ENCODE measurements around the gene CCDC120. TPM values are rescaled to one million over a fixed set of nuclear protein-coding genes. Genes with fewer than 3 reads are reported as not detected.

Gene CCDC120
- total and polyA plus RNA-seq, 8 donors: 2.3 to 25.4 (median 5.3) TPM

DNA sequence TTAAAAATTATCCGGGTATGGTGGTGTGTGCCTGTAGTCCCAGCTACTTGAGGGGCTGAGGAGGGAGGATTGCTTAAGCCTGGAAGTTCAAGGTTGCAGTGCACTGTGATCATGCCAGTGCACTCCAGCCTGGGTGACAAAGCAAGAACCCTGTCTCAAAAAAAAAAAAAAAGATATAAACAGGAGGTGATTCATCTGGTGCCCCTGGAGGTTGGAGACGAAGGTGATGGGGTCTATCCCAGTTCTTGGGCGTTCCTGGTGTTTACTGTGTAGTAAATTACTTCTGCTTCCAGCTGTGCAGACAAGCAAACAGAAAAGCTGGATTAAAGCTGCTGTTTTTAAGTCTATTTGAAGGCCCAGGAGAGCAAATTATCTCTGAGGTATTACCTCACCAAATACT lies 44.8 kb downstream of the CCDC120 start:
- no peak overlapping the region for H3K27ac ChIP-seq
- TF ChIP-seq EP300 (IDR thresholded peaks at IDR 0.05): no peak
- TF ChIP-seq POLR2A (IDR thresholded peaks at IDR 0.05): no peak
- TF ChIP-seq, protein P1, sequence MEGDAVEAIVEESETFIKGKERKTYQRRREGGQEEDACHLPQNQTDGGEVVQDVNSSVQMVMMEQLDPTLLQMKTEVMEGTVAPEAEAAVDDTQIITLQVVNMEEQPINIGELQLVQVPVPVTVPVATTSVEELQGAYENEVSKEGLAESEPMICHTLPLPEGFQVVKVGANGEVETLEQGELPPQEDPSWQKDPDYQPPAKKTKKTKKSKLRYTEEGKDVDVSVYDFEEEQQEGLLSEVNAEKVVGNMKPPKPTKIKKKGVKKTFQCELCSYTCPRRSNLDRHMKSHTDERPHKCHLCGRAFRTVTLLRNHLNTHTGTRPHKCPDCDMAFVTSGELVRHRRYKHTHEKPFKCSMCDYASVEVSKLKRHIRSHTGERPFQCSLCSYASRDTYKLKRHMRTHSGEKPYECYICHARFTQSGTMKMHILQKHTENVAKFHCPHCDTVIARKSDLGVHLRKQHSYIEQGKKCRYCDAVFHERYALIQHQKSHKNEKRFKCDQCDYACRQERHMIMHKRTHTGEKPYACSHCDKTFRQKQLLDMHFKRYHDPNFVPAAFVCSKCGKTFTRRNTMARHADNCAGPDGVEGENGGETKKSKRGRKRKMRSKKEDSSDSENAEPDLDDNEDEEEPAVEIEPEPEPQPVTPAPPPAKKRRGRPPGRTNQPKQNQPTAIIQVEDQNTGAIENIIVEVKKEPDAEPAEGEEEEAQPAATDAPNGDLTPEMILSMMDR (IDR thresholded peaks at IDR 0.05): no peak
- no peak for TF ChIP-seq POLR2AphosphoS5 (IDR thresholded peaks at IDR 0.05)
- DNase-seq: no peak
- no peak overlapping the region for H3K4me3 ChIP-seq
- no peaks in the 10 kb centered on the region for H3K9me3 ChIP-seq
- peaks cover 0 to 7% (median 0%) of the 10 kb centered on the region in 4 donors for H3K36me3 ChIP-seq
- H3K27me3 ChIP-seq: no peaks in the 10 kb centered on the region
- intact Hi-C loops (cut with DNase I; ENCODE audit: low total_unique reads): no loop called here
- 46 to 73% (median 67%) methylated on average over 3 of the region's 3 CpGs for WGBS, 5 donors
- H3K4me1 ChIP-seq: peaks cover 0 to 8% (median 0%) of the 10 kb centered on the region in 4 donors

DNA sequence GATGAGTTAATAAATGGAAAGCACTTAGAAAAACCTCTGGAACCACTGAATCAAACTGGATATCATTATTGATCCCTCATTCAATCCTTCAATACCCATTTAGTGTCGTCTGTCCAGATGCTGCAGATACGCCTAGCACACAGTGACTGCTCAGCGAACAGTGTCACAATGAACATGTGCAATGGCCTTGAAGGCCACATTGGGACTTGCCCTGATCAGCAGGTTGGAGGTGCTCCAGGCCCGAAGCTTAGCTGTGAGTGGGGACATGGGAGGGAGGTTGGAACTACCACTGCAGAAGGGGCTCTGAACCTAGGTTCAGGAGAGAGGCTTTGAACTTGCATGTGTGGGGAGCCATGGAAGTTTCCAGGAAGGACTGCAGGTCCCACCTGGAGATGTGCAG lies 47.5 kb downstream of the CCDC120 start:
- DNase-seq: no peak
- H3K9me3 ChIP-seq: no peaks in the 10 kb centered on the region
- 88 to 100% (median 93%) methylated on average over 4 of the region's 4 CpGs for WGBS, 5 donors
- H3K4me3 ChIP-seq: no peak overlapping the region
- no peaks in the 10 kb centered on the region for H3K27me3 ChIP-seq
- H3K36me3 ChIP-seq: peaks cover 0 to 16% (median 12%) of the 10 kb centered on the region in 4 donors
- no peak overlapping the region for H3K27ac ChIP-seq
- intact Hi-C loops (cut with DNase I; ENCODE audit: low total_unique reads): no loop called here
- no peak for TF ChIP-seq EP300 (IDR thresholded peaks at IDR 0.05)
- TF ChIP-seq POLR2A (IDR thresholded peaks at IDR 0.05): no peak
- TF ChIP-seq POLR2AphosphoS5 (IDR thresholded peaks at IDR 0.05): no peak
- TF ChIP-seq, protein P1 (IDR thresholded peaks at IDR 0.05): no peak
- H3K4me1 ChIP-seq: peaks cover 0 to 5% (median 0%) of the 10 kb centered on the region in 4 donors

GRCh38 chrX:49106930-49107329 lies 48.1 kb downstream of the CCDC120 start:
- Histone ChIP-seq H3K36me3 (peaks cover 0 to 21% (median 16%) of the 10 kb centered on the region in 4 donors), H3K4me3 (no peak overlapping the region), H3K27me3 (no peaks in the 10 kb centered on the region), H3K27ac (no peak overlapping the region), H3K9me3 (no peaks in the 10 kb centered on the region), H3K4me1 (no peaks in the 10 kb centered on the region)
- TF ChIP-seq, protein P1 (IDR thresholded peaks at IDR 0.05): peak in 3 of 7 experiments; percentile 10 to 29 (median 18)
- TF ChIP-seq POLR2AphosphoS5 (IDR thresholded peaks at IDR 0.05) (no peak), EP300 (IDR thresholded peaks at IDR 0.05) (no peak)
- DNase-seq: peak; percentile 29 to 60
- WGBS, 5 donors: 32 to 60% (median 41%) methylated on average over 4 to 7 of the region's 7 CpGs
- intact Hi-C loops (cut with DNase I; ENCODE audit: low total_unique reads): no loop called here

DNA sequence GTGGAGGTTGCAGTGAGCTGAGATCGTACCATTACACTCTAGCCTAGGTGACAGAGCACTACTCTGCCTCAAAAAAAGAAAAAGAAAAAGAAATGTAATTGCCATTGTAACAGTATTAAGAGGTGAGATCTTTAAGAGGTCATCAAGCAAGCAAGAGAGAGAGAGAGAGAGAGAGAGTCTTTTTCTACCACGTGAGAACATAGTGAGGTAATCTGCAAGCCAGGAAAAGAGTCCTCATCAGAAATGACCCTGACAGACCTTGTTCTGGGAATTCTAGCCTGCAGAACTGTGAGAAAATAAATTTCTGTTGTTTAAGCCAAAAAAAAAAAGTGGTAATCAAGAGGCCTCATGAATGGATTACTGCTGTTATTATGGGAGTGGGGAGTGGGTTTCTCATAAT lies 49.8 kb downstream of the CCDC120 start:
- DNase-seq: no peak
- Histone ChIP-seq H3K9me3 (no peaks in the 10 kb centered on the region), H3K27me3 (no peaks in the 10 kb centered on the region), H3K4me3 (no peak overlapping the region), H3K27ac (no peak overlapping the region), H3K4me1 (no peaks in the 10 kb centered on the region), H3K36me3 (peaks cover 5 to 38% (median 33%) of the 10 kb centered on the region in 4 donors)
- 57 to 92% (median 80%) methylated on average over 2 of the region's 2 CpGs for WGBS, 5 donors
- no peak for TF ChIP-seq EP300 (IDR thresholded peaks at IDR 0.05)
- TF ChIP-seq POLR2AphosphoS5 (IDR thresholded peaks at IDR 0.05): no peak
- no peak for TF ChIP-seq POLR2A (IDR thresholded peaks at IDR 0.05)
- TF ChIP-seq, protein P1 (IDR thresholded peaks at IDR 0.05): no peak
- intact Hi-C loops (cut with DNase I; ENCODE audit: low total_unique reads): no loop called here
